ENCODE measurements around the gene PLCH2.

GRCh38 chr1:2470290-2471158 lies 5.6 kb upstream of the PLCH2 start:
- no peak for TF ChIP-seq CTCF (conservative IDR thresholded peaks at IDR 0.05; ENCODE audit: low read length)
- TF ChIP-seq EZH2phosphoT487 (IDR thresholded peaks at IDR 0.05; ENCODE audit: borderline replicate concordance, low read depth, low read length): no peak
